ENCODE results near the gene COMT. TPM values are rescaled to one million over a fixed set of nuclear protein-coding genes. Genes with fewer than 3 reads are reported as not detected.

Gene COMT
- total and polyA plus RNA-seq, 9 of the 15 experiments (the other 6 are each of a cell fraction or from before 2014, with no cell fraction given), result 12.5 to 351 (median 155) TPM

GRCh38 chr22:19892257-19892879 is 49.2 kb upstream of the COMT start:
- DNase-seq (ENCODE audit: extremely low read depth in 1 of 4, low spot score in 3 of 4) (peak; percentile 84 to 89 (median 86)), ATAC-seq (peak; percentile 59), FAIRE-seq (peak; percentile 67)
- WGBS (ENCODE audit: insufficient coverage, low coverage, missing lambda C conversion rate), result 33% methylated on average over 24 of the region's 24 CpGs
- no peaks in the 10 kb centered on the region for H3K9me3 ChIP-seq (replicated peaks; ENCODE audit: control insufficient read depth, insufficient read depth, low read depth, low read length)
- no peaks in the 10 kb centered on the region for H3K79me2 ChIP-seq (ENCODE audit: control insufficient read depth, insufficient read depth, low read length)
- ChIA-PET CTCF (ENCODE audit: low intra/inter-chr PET ratio) (no interaction called here), POLR2A (interaction anchor here (0.7 to 11.1 kb wide), 11 partner anchors 9 to 911 kb away, joined by 3 to 141 read pairs (median 4); no protein-coding TSS in a partner anchor)
- peaks cover 12% of the 10 kb centered on the region for H3K9me1 ChIP-seq (ENCODE audit: control insufficient read depth, insufficient read depth, low read length)
- peaks cover 40% of the 10 kb centered on the region for H4K20me1 ChIP-seq (replicated peaks; ENCODE audit: control insufficient read depth, insufficient read depth, low read length)
- no peaks in the 10 kb centered on the region for H3K27me3 ChIP-seq (ENCODE audit: control insufficient read depth in 2 of 2, insufficient read depth in 2 of 2, low read length in 2 of 2)
- H3K27ac ChIP-seq (ENCODE audit: extremely low read depth, low read depth, low read length), result peak overlapping the region; percentile 46; the same call in 1 of the 3 replicates
- peak overlapping the region; percentile 25; the same call in 1 of the 2 replicates for H2AFZ ChIP-seq (ENCODE audit: low read depth, low read length)
- BruUV-seq (replicated peaks), result no TSS peak
- H3K4me3 ChIP-seq, result no peak overlapping the region
- H3K4me2 ChIP-seq (ENCODE audit: insufficient read depth, low read length), result peak overlapping the region; percentile 49; the same call in 1 of the 2 replicates
- H3K36me3 ChIP-seq (ENCODE audit: control insufficient read depth, insufficient read depth, low read length), result peaks cover 13% of the 10 kb centered on the region; the same call in 1 of the 3 replicates
- peaks cover 24 to 67% of the 10 kb centered on the region in 2 experiments for H3K4me1 ChIP-seq (replicated peaks in 1 of 2; ENCODE audit: control insufficient read depth in 2 of 2, insufficient read depth in 2 of 2, low read length in 2 of 2)
- in situ Hi-C loops (cut with MboI), result no loop called here
- peak overlapping the region in 1 of 2 experiments; percentile 77; a peak in 2 of 4 replicates for H3K9ac ChIP-seq (ENCODE audit: insufficient read depth in 1 of 2, low read depth in 2 of 2, low read length in 2 of 2)
- intact Hi-C loops (cut with micrococcal nuclease), result loop anchor here (5.0 kb wide), 2 partner anchors 135 to 160 kb away; no protein-coding TSS in a partner anchor
- TF ChIP-seq YY1 (IDR thresholded peaks at IDR 0.05; ENCODE audit: borderline replicate concordance in 1 of 3, control insufficient read depth in 1 of 3, extremely low read depth in 1 of 3, insufficient read depth in 3 of 3, insufficient read length in 1 of 3, insufficient replicate concordance in 2 of 3, low read depth in 1 of 3, low read length in 2 of 3) (peak in 1 of 3 experiments; percentile 16), FOXP1 (CRISPR knock-in tag; IDR thresholded peaks at IDR 0.05) (no peak), SPI1 (IDR thresholded peaks at IDR 0.05; ENCODE audit: borderline replicate concordance, low read depth, low read length) (0 out of 2 replicates have a peak, but pooled peaks have one; percentile 14), ZNF23 (CRISPR knock-in tag; IDR thresholded peaks at IDR 0.05) (no peak), CTCFL (IDR thresholded peaks at IDR 0.05; ENCODE audit: borderline replicate concordance, insufficient read depth, low read depth, low read length, poor library complexity, severe bottlenecking) (no peak), ZNF146 (CRISPR knock-in tag; IDR thresholded peaks at IDR 0.05; ENCODE audit: unreplicated experiment) (peak; percentile 23), POLR3A (IDR thresholded peaks at IDR 0.05; ENCODE audit: borderline replicate concordance, extremely low read depth, insufficient read depth, insufficient read length) (no peak), RBM25 (IDR thresholded peaks at IDR 0.05; ENCODE audit: low read depth, low read length, severe bottlenecking) (no peak), ZNF134 (CRISPR knock-in tag; conservative IDR thresholded peaks at IDR 0.05) (no peak), JUN (IDR thresholded peaks at IDR 0.05; ENCODE audit: borderline replicate concordance, low read depth, low read length) (peak; percentile 44; the same call in 1 of the 2 replicates), JUN (CRISPR knock-in tag; IDR thresholded peaks at IDR 0.05; ENCODE audit: borderline replicate concordance) (no peak)
- TF ChIP-seq, protein P1, sequence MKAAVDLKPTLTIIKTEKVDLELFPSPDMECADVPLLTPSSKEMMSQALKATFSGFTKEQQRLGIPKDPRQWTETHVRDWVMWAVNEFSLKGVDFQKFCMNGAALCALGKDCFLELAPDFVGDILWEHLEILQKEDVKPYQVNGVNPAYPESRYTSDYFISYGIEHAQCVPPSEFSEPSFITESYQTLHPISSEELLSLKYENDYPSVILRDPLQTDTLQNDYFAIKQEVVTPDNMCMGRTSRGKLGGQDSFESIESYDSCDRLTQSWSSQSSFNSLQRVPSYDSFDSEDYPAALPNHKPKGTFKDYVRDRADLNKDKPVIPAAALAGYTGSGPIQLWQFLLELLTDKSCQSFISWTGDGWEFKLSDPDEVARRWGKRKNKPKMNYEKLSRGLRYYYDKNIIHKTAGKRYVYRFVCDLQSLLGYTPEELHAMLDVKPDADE (conservative IDR thresholded peaks at IDR 0.05; ENCODE audit: control insufficient read depth, low read depth, low read length), result peak; percentile 68; the same call in 1 of the 2 replicates
- TF ChIP-seq, protein P2, sequence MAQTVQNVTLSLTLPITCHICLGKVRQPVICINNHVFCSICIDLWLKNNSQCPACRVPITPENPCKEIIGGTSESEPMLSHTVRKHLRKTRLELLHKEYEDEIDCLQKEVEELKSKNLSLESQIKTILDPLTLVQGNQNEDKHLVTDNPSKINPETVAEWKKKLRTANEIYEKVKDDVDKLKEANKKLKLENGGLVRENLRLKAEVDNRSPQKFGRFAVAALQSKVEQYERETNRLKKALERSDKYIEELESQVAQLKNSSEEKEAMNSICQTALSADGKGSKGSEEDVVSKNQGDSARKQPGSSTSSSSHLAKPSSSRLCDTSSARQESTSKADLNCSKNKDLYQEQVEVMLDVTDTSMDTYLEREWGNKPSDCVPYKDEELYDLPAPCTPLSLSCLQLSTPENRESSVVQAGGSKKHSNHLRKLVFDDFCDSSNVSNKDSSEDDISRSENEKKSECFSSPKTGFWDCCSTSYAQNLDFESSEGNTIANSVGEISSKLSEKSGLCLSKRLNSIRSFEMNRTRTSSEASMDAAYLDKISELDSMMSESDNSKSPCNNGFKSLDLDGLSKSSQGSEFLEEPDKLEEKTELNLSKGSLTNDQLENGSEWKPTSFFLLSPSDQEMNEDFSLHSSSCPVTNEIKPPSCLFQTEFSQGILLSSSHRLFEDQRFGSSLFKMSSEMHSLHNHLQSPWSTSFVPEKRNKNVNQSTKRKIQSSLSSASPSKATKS (CRISPR knock-in tag; IDR thresholded peaks at IDR 0.05), result no peak
